Spleen (tissue), 11 donors: ENCODE data around the gene ARHGEF1. TPM values are rescaled to one million over a fixed set of nuclear protein-coding genes. Genes with fewer than 3 reads are reported as not detected.

Experiments used
- DNase-seq: peaks from one replicate; pipeline ENCODE4 v3.0.0-alpha.2; 2020
- H3K27ac ChIP-seq, 8 donors: fragments of 200-600 bp; sonication (generic) in 7 of 8; 1 replicate in 4 of 8; 2 replicates in 4 of 8; pipeline versions ENCODE4 v1.5.0 to v1.8.0; 2016 to 2021; ENCODE audit warnings: inconsistent platforms in 4 of 8, mild to moderate bottlenecking in 4 of 8, moderate library complexity in 1 of 8
- H3K27me3 ChIP-seq, 7 donors: fragments of 200-600 bp; sonication (generic) in 6 of 7; replicated peaks in 1 of 7; 1 replicate in 4 of 7; 2 replicates in 3 of 7; pipeline versions ENCODE4 v1.5.0 to v1.8.0; 2016 to 2021; ENCODE audit warnings: inconsistent platforms in 3 of 7, mild to moderate bottlenecking in 1 of 7
- H3K36me3 ChIP-seq, 6 donors: fragments of 200-600 bp; sonication (generic) in 5 of 6; 1 replicate in 4 of 6; 2 replicates in 2 of 6; pipeline versions ENCODE4 v1.5.0 to v1.8.0; 2016 to 2021; ENCODE audit warnings: inconsistent platforms in 2 of 6
- H3K4me1 ChIP-seq, 6 donors: fragments of 200-600 bp; sonication (generic) in 5 of 6; 1 replicate in 3 of 6; 2 replicates in 3 of 6; pipeline versions ENCODE4 v1.5.0 to v1.8.0; 2016 to 2021; ENCODE audit warnings: inconsistent platforms in 3 of 6
- H3K4me3 ChIP-seq, 8 donors: fragments of 200-600 bp; sonication (generic) in 7 of 8; 1 replicate in 4 of 8; 2 replicates in 4 of 8; pipeline versions ENCODE4 v1.5.0 to v1.8.0; 2016 to 2021; ENCODE audit warnings: inconsistent platforms in 4 of 8, mild to moderate bottlenecking in 4 of 8, moderate library complexity in 2 of 8
- H3K9me3 ChIP-seq, 8 donors: fragments of 200-600 bp; sonication (generic) in 7 of 8; 1 replicate in 4 of 8; 2 replicates in 4 of 8; pipeline versions ENCODE4 v1.5.0 to v1.8.0; 2016 to 2021; ENCODE audit warnings: inconsistent platforms in 4 of 8
- POLR2A ChIP-seq, 3 donors: fragments of 450-650 bp; IDR thresholded peaks; one replicate each; pipeline ENCODE4 v1.5.1; 2017; ENCODE audit warnings: antibody characterized with exemption in 3 of 3, mild to moderate bottlenecking in 1 of 3
- POLR2AphosphoS5 ChIP-seq, 3 donors: sonication (generic); formaldehyde crosslinking; IDR thresholded peaks; one replicate each; pipeline ENCODE4 v1.5.1; 2017; ENCODE audit warnings: antibody characterized with exemption in 3 of 3
- WGBS, 5 donors: extraction: QIAGEN DNeasy Blood & Tissue Kit in 3 of 5; methylation state at CpG; one replicate each; pipeline versions ENCODE4 v1.1.5 to v1.1.7; 2013 to 2018; 5-methylcytosine and 5-hydroxymethylcytosine counted together
- intact Hi-C: fragments of 100-400 bp; cut with DNase I; formaldehyde crosslinking; loops from one replicate; pipeline ENCODE4 v1.15.0; 2023; ENCODE audit warnings: low total_unique reads
- polyA plus RNA-seq, 3 donors: library from polyadenylated mRNA; stranded (reverse); fragments of 200-250 nt; gene quantifications; one replicate each; pipeline ENCODE4 v1.2.1, GENCODE V29; 2013
- total RNA-seq, 7 donors: library from RNA; depleted of rRNA in 3 of 7; stranded (reverse); fragments of >200 nt in 3 of 7; fragmentation: NEBNext Ultra II Directional in 4 of 7; extraction: Animal tissue kit (Norgen Biotek cat#: 25700) in 4 of 7; gene quantifications; one replicate each; pipeline versions ENCODE4 v1.1.0 to v1.2.1, GENCODE V29; 2016 to 2021
- TF ChIP-seq, protein P1 (sequence below), 11 experiments: fragments of 200-600 bp in 7 of 11; fragments of 450-650 bp in 4 of 11; sonication (generic) in 4 of 11; IDR thresholded peaks in 8 of 11; conservative IDR thresholded peaks in 3 of 11; 1 replicate in 7 of 11; 2 replicates in 4 of 11; pipeline versions ENCODE4 v1.4.0 to v1.8.0; 2016 to 2021; ENCODE audit warnings: antibody characterized with exemption in 11 of 11, inconsistent platforms in 4 of 11, mild to moderate bottlenecking in 1 of 11
- donor health status: healthy with polysubstance abuse.
- donor health status: DM: no; HTN: no; CAD: no; lungs with moderate emphysema.
- donor health status: DM: no; HTN: no; CAD: no.
- donor health status: Bipolar disorder and iron deficiency.
- donor health status: healthy.
- donor health status: DM: no; HTN: no; CAD: no.
- donor health status: DM: yes; HTN: yes; CAD: no.

Gene ARHGEF1
- total and polyA plus RNA-seq, 10 donors: 238 to 543 (median 383) TPM

DNA sequence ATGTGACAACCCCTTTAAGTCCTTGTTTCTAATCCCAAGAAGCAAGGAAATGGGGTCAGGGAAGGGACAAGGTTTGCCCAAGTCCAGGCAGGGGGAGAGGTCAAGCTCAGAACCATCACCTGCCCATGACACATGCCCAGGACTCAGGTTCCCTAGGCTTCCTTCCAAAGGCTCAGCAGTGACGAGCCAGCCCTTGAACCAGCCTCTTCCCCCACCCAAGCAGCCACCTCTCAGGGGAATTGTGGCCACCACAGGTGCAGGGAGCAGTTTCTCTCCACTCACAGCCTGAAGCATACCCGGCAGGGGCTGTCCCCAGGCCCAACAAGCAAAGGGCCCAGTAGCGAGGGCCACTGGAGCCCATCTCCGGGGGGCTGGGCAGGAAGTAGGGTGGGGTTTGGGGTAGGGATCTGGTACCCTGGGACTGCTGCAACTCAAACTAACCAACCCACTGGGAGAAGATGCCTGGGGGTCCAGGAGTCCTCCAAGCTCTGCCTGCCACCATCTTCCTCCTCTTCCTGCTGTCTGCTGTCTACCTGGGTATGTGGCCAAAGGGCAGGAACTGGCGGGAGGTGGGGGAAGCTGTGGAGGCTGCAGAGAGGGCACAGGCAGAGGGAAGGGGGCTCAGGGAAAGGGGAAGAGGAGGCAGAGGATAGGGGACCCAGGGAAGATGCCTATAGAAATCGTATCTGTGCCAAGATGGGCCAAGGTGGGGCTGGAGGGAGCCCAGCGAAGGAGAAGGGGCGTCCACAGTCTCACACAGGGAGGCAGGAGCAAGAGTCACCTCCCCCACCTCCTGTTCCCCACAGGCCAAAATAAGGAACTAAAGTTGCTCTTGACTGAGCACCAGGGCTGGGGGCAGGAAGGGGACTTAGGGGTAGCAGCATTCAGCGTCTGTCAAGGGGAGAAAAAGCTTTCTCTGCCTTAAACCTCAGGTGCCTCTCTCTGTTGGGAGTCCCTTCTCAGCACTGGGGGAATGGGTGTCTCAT, 5.8 kb upstream of the ARHGEF1 start, which contains the start of gene CD79A:
TSS of gene CD79A (plus strand) at position 433 of the 986 bp plus-strand sequence. CDS start at position 459, 26 bp downstream.
- DNase-seq: peak; percentile 96
- intact Hi-C loops: no loop called here
- Histone ChIP-seq H3K4me1 (peaks cover 38 to 100% (median 96%) of the 10 kb centered on the region in 6 donors), H3K4me3 (peak within 1 kb of the TSS; percentile 38 to 81 (median 56)), H3K9me3 (no peaks in the 10 kb centered on the region), H3K27me3 (no peaks in the 10 kb centered on the region), H3K27ac (peak within 1 kb of the TSS; percentile 75 to 99 (median 88)), H3K36me3 (peaks cover 0 to 42% (median 5%) of the 10 kb centered on the region in 6 donors)
- WGBS, 5 donors: 27 to 47% (median 31%) methylated on average over 9 of the region's 9 CpGs
- peak; percentile 85 to 88 (median 85) for TF ChIP-seq POLR2AphosphoS5 (IDR thresholded peaks at IDR 0.05)
- TF ChIP-seq, protein P1, sequence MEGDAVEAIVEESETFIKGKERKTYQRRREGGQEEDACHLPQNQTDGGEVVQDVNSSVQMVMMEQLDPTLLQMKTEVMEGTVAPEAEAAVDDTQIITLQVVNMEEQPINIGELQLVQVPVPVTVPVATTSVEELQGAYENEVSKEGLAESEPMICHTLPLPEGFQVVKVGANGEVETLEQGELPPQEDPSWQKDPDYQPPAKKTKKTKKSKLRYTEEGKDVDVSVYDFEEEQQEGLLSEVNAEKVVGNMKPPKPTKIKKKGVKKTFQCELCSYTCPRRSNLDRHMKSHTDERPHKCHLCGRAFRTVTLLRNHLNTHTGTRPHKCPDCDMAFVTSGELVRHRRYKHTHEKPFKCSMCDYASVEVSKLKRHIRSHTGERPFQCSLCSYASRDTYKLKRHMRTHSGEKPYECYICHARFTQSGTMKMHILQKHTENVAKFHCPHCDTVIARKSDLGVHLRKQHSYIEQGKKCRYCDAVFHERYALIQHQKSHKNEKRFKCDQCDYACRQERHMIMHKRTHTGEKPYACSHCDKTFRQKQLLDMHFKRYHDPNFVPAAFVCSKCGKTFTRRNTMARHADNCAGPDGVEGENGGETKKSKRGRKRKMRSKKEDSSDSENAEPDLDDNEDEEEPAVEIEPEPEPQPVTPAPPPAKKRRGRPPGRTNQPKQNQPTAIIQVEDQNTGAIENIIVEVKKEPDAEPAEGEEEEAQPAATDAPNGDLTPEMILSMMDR (IDR thresholded peaks at IDR 0.05 in 8 of 11, conservative IDR thresholded peaks at IDR 0.05 in 3 of 11): peak in 1 of 11 experiments; percentile 4
- peak in 1 of 3 donors; percentile 26 for TF ChIP-seq POLR2A (IDR thresholded peaks at IDR 0.05)

DNA sequence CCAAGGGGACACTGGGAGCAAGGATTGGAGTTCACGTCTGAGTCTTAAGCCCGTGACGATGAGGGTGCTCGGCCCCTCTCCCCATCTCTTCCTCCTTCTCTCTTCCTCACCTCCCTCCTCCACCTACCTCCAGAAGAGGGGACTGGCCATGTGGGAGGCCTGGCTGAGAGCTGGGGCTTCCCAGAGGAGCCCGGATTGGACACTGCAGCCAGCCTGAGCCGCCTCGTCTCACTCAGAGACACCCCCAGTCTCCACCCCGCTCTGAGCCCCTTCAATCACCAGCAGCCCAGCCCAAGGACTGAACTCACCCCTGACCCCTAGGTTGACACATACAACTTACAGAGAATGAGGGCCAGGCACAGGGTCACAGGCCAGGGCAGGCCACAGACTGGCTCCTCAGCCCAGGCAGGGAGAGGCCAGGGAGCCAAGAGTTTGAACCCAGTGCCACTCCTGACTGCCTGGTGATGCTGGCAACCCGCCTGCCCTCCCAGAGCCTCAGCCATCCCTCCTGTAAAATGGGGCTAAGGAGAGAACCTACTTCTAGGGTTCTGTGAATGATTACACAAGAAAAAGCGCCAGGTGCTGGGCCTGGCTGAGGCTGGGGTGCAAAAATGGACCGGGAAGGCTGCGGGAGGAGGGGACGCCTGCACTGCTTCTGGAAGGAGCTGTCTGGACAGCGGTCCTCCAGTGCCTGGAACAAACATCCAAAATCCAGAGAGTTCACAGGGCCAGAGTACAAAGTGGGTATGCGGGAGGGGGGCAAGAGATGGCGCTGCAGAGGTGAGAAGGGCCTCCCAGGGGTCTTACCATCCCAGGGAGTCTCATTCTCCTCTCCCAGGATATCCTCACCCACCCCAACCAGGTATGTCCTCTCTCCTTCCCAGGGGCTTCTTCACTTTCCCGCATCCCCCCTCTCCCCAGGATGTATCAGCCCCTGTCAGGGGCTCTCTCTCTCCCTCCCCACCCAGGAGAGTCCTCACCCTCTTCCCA, 4.8 kb upstream of the ARHGEF1 start:
- 60 to 66% (median 62%) methylated on average over 17 of the region's 17 CpGs for WGBS, 5 donors
- H3K27ac ChIP-seq: peak overlapping the region; percentile 75 to 99 (median 88)
- DNase-seq: no peak
- peak overlapping the region; percentile 38 to 81 (median 56) for H3K4me3 ChIP-seq
- TF ChIP-seq POLR2AphosphoS5 (IDR thresholded peaks at IDR 0.05): no peak
- TF ChIP-seq, protein P1 (IDR thresholded peaks at IDR 0.05 in 8 of 11, conservative IDR thresholded peaks at IDR 0.05 in 3 of 11): no peak
- no peak for TF ChIP-seq POLR2A (IDR thresholded peaks at IDR 0.05)
- H3K4me1 ChIP-seq: peaks cover 29 to 97% (median 91%) of the 10 kb centered on the region in 6 donors
- peaks cover 0 to 33% (median 3%) of the 10 kb centered on the region in 6 donors for H3K36me3 ChIP-seq
- no peaks in the 10 kb centered on the region for H3K9me3 ChIP-seq
- no peaks in the 10 kb centered on the region for H3K27me3 ChIP-seq
- intact Hi-C loops: no loop called here

DNA sequence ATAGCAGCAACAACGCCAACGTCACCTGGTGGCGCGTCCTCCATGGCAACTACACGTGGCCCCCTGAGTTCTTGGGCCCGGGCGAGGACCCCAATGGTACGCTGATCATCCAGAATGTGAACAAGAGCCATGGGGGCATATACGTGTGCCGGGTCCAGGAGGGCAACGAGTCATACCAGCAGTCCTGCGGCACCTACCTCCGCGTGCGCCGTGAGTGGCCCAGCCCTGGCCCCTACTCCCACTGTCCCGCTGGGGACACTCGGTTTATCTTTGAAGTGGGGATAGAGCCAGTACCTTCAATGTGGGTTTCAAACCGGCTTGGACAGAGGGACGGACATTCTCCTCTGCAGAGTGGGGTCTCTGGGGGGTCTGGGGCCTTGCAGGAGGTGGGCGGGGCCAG, 3.9 kb upstream of the ARHGEF1 start:
- no peak for DNase-seq
- TF ChIP-seq POLR2A (IDR thresholded peaks at IDR 0.05): no peak
- TF ChIP-seq, protein P1 (IDR thresholded peaks at IDR 0.05 in 8 of 11, conservative IDR thresholded peaks at IDR 0.05 in 3 of 11): no peak
- no peak for TF ChIP-seq POLR2AphosphoS5 (IDR thresholded peaks at IDR 0.05)
- peaks cover 21 to 95% (median 82%) of the 10 kb centered on the region in 6 donors for H3K4me1 ChIP-seq

More for the DNA sequence above, 3.9 kb upstream of the ARHGEF1 start:
- Histone ChIP-seq H3K4me3 (peak overlapping the region in 7 of 8 donors; percentile 51 to 81 (median 57)), H3K36me3 (peaks cover 0 to 33% (median 3%) of the 10 kb centered on the region in 6 donors), H3K27me3 (no peaks in the 10 kb centered on the region), H3K9me3 (no peaks in the 10 kb centered on the region), H3K27ac (peak overlapping the region in 4 of 8 donors; percentile 88 to 99 (median 96))
- intact Hi-C loops: no loop called here
- 85 to 93% (median 90%) methylated on average over 14 to 21 of the region's 21 CpGs for WGBS, 5 donors
